Midbrain (tissue), 1 donor: ENCODE measurements around the gene MYLK.
"Not testable (repeated sequence)": the region's sequence is repeated elsewhere in the genome, so short reads cannot be mapped to it uniquely, and the experiment has no call there.

Source experiments
- DNase-seq: peaks from one replicate; lab custom pipeline; 2025; lab: John Stamatoyannopoulos, UW

Gene MYLK

GRCh38 chr3:123621850-123622189 is 262.3 kb downstream of the MYLK start:
- no peak for DNase-seq

- no peak for DNase-seq
Observed at GRCh38 chr3:123621186-123621849, 262.8 kb downstream of the MYLK start.

GRCh38 chr3:123620343-123620742 is 263.8 kb downstream of the MYLK start:
- peak; percentile 71 for DNase-seq

GRCh38 chr3:123618768-123619484 is 265.2 kb downstream of the MYLK start:
- peak; percentile 70 for DNase-seq

GRCh38 chr3:123618076-123618708 is 265.9 kb downstream of the MYLK start:
- no peak for DNase-seq

GRCh38 chr3:123616593-123616992 is 267.5 kb downstream of the MYLK start:
- DNase-seq: no peak

GRCh38 chr3:123613543-123613942 is 270.6 kb downstream of the MYLK start:
- no peak for DNase-seq

- not testable (repeated sequence) for DNase-seq
Observed at GRCh38 chr3:123611674-123612073, 272.5 kb downstream of the MYLK start.

- DNase-seq: no peak
Observed at GRCh38 chr3:123611082-123611481, 273.1 kb downstream of the MYLK start.

GRCh38 chr3:123610331-123610730 is 273.8 kb downstream of the MYLK start:
- no peak for DNase-seq

- DNase-seq: no peak
Observed at GRCh38 chr3:123609063-123609462, 275.1 kb downstream of the MYLK start.

GRCh38 chr3:123608263-123608937 is 275.7 kb downstream of the MYLK start:
- DNase-seq: no peak

- DNase-seq: no peak
Observed at GRCh38 chr3:123606527-123606926, 277.6 kb downstream of the MYLK start.

GRCh38 chr3:123605789-123606234 is 278.3 kb downstream of the MYLK start:
- DNase-seq: no peak

- not testable (repeated sequence) for DNase-seq
Observed at GRCh38 chr3:123603153-123603552, 281.0 kb downstream of the MYLK start.

GRCh38 chr3:123602325-123602724 is 281.8 kb downstream of the MYLK start:
- DNase-seq: no peak

GRCh38 chr3:123600863-123601262 is 283.3 kb downstream of the MYLK start:
- DNase-seq: not testable (repeated sequence)

GRCh38 chr3:123597561-123597960 is 286.6 kb downstream of the MYLK start:
- no peak for DNase-seq

- DNase-seq: no peak
Observed at GRCh38 chr3:123595396-123596180, 288.5 kb downstream of the MYLK start.

- DNase-seq: no peak
Observed at GRCh38 chr3:123593381-123593780, 290.8 kb downstream of the MYLK start.

GRCh38 chr3:123590685-123591450 is 293.3 kb downstream of the MYLK start:
- DNase-seq: no peak
